HG02943 (cell line): ENCODE measurements around the gene CREB5.
"Not testable (repeated sequence)": the region's sequence is repeated elsewhere in the genome, so short reads cannot be mapped to it uniquely, and the experiment has no call there.

ENCODE experiments used
- ATAC-seq: cut with Tn5 transposase; IDR thresholded peaks from one replicate; pipeline ENCODE4 v1.9.1; 2021; ENCODE audit warnings: mild to moderate bottlenecking, low read depth, moderate library complexity; ENCODE audit not compliant: unreplicated experiment

Gene CREB5

DNA sequence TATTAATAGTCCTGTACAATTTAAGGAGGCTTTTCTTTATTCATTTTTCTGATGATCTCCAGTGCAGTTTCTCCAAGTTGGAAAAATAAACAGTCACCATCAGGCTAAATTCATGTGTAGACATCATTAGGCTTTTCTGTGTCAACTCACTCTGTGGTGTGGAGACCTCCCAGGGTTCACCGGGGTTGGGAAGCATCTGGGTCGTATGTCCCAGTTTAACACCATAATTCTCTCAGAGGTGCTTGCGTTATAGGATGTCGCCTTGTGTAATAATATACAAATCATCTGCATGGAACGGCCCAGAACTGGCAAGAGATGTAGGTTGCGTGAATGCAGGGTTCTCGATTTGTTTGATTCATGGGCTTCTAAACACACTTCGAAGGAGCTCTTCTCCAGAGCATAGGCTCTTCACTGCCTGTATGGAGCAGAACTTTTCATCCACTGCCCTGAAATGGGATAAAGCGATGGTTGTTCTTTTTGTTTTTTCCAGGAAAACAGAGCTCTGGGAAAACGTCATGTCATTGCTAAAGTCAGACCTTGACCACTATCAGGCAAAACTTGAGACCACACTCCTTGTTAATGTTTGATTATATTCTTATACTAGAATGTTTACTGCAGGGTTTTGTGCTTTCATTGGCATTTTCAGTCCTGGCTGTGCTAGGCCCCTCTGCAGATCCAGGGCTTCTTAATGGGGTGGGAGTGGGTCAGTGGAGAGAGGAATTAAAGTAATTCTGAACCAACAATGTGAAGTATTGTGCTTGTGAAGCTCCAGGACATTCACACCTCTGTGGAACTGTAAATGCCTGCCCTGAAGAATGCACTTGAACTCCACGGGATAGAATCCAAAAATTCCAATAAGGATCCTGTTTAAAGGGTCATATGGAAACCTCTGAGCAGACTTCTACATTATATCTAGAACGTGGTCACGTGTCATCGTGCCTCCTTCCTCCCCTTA is 373.0 kb downstream of the CREB5 start:
- no peak for ATAC-seq

DNA sequence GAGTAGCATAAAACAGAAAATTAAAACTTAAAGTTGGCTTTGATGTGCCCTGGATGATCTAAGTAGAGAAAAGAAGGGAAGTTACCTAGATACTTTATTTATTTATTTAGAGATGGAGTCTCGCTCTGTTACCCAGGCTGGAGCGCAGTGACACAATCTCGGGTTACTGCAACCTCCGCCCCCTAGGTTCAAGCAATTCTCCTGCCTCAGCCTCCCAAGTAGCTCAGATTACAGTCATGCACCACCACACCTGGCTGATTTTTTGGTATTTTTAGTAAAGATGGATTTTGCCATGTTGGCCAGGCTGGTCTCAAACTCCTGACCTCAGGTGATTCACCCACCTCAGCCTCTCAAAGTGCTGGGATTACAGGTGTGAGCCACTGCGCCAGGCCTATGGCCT is 373.8 kb downstream of the CREB5 start:
- not testable (repeated sequence) for ATAC-seq

DNA sequence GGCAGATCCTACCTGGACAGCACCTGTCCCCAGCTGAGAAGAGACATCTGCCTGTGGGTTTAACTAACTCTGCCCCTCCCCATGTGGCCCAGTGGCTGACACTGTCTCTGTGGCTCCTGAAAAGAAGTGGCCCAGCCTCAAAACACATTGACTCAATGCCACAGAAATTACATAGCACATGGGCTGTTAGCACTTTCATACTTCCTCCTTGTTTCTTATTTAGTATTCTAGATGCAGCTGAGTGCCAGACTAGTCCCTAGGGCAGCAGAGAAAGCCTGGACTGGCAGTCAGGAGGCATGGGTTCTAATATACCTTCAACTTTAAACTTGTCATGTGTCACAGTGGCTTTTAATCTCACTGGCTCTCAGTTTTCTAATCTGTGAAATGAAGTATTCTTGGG is 374.8 kb downstream of the CREB5 start:
- ATAC-seq = no peak

DNA sequence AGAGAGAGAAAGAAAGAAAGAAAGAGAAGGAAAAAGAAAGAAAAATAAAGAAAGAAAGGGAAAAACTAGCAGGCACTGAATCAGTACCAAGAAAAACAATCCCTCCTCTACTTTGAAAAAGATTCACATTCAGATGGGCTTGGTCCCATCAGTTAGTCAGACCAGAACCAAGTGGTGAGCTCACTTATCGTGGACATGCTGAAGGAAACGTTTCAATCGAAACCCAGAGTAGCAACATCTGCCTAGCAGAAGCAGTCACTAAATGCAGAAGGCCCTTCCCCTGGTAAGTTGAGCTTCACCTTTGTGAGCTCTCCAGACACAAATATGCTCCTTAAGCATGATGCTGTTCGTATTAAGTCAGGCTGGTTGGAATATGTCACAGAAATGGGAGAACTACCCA is 378.1 kb downstream of the CREB5 start:
- no peak for ATAC-seq

DNA sequence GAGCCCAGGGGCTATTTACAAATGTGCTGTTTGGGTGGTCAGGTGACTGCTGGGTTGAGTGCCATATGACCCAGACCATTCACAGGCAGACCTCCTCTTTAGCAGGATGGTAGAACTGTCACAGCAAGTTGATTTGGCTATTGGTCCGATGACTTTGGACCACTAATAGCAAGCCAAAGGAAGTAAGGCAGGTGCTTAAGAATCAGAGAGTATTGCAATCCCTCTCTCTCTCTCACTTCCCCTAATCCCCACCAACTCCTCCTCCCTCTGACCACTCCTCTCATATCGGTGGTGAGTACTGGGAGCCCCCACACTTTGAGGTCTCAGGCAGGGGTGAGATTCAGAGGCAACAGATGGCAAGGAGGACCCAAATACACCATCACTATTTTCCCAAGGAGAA is 380.5 kb downstream of the CREB5 start:
- ATAC-seq = no peak

DNA sequence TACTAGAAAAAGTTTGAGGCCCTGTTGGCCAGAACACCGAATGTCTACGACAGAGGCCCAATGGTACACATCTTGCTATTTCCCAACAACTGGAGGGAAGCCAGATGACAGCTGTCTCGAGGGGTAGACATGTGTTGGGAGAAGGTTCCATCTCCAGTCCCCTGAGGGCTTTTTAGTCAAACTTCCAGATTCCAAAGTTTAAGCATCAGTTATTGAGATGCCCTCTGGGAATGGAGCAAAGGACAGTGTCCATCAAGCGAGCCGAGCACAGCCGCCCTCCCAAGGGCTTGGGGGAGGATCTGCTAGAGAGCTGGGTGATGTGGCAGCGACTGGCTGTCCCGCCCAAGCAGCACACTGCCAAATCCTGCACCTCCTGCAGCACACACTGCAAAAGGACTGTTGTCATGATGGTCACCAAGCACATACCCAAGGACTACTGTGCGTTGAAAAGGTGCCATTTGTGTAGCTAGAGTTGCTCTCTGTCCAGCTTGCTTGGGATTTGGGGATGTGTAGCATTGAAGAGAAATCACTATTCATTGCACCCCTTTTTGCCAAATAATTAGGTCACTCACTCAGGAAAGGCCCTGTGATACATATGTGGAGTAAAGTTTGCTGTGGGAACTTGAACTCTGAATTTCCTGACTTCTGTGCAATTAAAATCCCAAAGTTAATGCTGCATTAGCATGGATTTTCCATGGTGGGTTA is 381.2 kb downstream of the CREB5 start:
- no peak for ATAC-seq

DNA sequence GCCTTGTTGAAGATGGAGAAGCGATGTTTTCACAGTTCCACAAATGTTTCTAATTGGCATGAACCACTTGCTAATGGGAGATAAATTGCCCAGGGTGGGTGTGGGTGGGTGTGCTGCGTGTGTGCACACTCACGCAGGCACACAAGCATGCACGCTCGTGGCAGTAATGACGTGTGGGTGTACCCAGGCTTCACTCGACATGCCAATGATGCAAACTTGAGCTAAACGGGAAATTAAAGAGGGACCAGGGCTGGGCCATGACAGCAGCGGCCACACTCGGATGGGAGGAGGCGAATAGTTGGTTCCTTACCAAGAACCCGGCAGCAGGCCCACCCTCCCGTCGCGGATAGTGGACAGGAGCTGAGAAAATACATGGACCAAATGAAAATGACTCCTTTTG is 386.0 kb downstream of the CREB5 start:
- no peak for ATAC-seq

DNA sequence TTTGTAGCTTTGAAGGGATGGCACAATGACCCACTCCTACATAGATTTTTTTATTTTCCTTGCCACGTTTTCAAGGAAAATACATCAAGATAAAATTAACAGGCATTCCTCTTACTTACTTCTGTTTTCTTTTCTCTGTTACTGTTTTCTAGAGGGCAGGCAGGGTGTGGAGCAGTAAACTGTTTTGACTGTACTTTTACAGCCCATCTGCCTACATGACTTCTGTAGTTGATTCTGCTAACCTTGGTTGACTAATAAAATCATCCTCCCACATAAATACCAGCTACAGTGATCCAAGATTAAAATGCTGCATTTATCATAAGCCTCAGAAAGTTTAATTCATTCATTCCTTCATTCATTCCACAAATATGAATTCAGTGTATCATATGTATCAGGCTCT is 387.3 kb downstream of the CREB5 start:
- no peak for ATAC-seq

DNA sequence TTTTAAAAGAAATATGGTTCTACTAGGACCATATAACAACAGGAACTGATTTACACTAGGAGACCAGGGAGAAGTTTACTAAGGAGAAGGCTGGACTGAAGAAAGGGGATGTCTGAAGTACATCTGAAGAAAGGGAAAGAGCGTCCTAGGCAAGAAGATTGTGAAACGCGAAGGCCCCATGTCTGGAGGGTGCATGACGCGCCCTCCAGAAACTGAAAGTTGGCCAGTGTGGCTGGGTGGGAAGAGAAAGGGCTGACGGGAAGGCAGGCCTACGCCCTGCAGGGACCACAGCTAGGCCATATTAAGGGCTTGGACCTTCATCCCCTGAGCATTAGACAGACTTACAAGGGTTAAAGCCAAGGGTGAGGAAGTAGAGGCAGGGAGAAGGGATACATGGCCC is 387.8 kb downstream of the CREB5 start:
- no peak for ATAC-seq

DNA sequence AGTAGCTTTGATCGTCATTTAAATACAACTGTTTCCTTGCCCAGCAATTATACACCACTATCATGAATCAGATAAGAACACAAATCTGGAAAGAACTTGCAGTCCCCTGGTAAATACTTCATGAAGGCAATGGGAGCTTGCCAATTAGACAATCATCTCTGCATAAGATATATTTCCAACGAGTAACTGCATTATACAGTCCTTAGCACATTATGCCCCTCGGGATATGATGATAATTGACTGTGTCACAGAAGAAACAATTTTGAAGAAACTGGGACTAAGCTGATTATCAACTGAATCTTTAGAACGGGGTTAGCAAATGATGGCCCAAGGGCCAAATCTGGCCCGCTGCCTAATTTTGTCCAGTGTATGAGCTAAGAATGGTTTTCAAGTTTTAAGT is 390.1 kb downstream of the CREB5 start:
- no peak for ATAC-seq

DNA sequence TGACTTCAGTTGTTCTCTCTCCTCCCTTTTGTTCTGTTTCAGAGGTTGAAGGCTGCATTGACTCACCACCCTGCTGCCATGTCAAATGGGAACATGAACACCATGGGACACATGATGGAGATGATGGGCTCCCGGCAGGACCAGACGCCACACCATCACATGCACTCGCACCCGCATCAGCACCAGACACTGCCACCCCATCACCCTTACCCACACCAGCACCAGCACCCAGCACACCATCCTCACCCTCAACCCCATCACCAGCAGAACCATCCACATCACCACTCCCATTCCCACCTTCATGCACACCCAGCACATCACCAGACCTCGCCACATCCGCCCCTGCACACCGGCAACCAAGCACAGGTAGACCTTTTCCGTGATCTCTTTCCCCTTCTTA is 391.8 kb downstream of the CREB5 start:
- ATAC-seq = no peak

DNA sequence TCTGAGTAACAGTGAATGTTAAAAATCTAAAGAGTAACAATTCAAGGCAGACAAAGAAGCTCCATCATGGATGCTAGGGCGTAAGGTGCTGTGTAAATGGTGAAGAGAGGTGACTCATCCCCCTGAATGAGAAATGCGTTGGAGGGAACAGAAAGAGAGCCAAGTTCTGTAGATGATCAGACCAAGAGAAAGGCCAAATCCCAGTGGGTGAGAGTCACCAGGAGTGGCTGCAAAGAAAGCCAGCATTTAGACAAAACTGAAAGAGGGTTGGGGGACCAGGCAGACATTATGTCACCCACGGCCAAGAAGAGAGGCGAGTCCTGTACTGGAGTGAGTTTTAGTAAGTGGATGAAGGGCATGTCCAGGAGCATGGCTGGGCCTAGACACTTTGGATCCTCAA is 392.7 kb downstream of the CREB5 start:
- no peak for ATAC-seq

DNA sequence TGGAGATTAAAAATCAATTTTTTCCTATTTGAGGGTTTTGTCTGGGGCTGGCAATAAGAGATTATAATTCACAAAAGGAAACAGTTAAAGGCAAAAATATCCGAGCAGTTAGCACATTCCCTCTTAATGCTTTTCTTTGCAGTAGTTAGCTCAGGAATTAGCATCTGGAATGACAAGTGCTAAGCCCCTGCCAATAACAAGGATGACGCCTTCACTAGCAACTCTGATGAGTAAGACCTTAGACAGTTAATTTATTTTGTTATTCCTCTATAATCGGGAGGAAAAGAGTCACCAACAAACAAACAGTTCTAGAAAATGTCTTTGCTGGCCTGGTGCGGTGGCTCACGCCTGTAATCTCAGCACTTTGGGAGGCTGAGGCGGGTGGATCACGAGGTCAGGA is 394.5 kb downstream of the CREB5 start:
- no peak for ATAC-seq

DNA sequence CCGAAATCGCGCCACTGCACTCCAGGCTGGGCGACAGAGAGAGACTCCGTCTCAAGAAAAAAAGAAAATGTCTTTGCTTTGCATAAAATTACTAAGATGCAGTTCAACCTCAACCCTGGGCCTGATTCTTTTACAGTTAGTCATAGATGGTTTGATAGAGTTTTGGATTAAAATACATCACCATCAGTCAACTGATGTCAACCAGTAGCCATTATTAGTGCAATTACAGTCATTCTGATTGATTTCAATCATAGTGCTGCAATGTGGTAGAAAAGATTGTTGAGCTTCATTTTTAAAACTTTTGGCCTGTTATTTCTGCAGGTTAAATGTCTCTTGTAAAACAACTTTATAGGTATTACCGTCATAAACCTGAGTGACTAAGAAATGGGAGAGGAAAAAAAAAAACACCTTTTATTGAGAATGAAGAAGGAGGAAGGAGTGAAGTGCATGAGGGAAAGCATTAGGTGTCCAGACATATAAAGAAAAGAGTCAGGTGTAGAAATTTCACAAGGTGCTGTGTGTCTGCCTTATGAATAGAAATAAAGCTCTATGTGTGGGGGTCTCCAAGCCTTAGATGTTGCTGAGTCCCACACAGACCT is 395.2 kb downstream of the CREB5 start:
- no peak for ATAC-seq

DNA sequence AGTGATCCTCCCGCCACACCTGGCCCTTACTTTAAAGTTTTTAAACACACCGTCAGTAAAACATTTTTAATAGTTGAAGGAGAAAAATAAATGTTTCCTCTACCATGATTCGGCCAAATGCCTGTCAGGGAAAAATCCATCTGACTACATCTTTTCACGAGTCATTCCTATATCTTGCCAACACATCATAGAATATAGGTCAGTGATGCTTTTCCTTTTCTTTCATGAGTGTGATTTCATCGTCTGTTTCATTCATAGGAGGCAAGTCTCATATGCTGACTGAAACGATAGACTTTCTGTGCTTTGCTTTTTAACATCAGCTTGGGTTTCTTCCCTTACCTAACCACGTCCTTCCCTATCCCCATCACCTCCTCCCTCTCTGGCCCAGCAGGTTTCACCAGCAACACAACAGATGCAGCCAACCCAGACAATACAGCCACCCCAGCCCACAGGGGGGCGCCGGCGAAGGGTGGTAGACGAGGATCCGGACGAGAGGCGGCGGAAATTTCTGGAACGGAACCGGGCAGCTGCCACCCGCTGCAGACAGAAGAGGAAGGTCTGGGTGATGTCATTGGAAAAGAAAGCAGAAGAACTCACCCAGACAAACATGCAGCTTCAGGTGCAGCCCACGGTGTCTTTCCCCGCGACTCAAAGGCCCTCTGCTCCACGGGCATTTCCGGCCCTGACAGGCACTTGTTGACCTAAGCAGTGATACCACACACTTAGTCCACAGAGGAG is 396.6 kb downstream of the CREB5 start:
- ATAC-seq = no peak

DNA sequence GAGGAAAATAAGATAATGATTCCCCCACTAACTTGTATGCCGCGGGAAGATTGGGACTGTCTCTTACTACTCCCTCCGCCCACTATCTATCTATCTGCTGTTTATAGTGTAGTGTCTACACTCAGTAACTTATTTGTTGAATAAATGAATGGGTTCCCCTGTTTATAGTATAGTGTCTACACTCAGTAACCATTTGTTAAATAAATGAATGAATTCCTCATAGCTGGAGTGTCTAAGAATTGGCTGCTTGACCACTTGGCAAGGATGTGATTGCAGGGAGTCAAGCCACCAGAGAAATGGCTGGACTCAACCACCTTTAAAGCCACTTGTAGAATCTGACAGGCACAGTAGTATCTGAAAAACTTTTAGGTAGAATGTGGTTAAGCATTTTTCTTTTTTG is 398.7 kb downstream of the CREB5 start:
- ATAC-seq = no peak

DNA sequence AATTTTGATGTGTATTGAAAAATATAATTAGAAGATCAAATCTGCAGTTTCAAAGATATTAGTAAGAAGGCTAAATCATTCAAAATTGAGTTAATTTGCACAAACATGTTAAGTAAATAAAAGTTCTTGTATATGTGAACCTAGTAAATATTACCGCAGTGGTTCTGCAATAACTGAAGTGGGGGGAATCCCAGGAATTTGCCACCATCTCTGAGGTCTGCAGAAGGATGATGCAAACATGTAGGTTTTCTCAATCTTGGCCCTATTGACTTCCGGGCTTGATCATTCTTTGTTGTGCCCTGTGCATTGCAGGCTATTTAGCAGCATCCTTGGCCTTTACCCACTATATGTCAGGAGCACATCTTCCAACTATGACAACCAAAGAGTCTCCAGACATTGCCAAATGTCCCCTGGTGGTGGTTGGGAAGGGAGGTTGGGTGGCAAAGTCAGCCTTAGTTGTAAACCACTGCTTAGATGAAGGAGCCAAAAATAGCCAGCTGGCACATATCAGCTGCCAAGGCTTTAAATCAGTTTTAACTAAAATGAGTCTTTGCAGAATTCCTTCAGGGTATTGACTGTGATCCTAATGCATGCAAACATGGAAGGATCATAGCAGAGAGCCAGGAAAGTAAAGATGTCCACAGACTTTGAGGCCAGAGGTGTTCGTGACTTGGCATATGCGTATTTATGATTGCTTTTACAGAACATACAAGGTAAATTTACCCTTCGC is 399.5 kb downstream of the CREB5 start:
- no peak for ATAC-seq

DNA sequence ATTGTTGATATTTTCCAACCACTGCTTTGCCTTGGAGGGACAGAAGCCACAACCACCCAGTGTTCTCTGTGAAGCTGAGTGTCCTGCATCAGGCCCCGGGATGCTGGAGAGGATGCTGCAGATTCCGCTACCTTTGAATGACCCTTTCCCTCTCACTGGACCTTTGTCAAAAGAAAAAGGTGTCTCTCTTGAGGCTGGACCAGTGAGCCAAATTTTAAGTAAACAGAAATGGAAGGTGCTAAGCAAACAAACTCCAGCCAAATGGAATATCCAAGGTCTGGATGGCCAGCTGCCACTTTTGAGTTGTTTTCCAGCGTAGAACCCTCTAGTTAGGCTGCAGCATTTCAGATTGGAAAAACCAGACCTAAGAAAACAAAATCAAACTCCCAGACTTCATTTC is 400.3 kb downstream of the CREB5 start:
- ATAC-seq = no peak

DNA sequence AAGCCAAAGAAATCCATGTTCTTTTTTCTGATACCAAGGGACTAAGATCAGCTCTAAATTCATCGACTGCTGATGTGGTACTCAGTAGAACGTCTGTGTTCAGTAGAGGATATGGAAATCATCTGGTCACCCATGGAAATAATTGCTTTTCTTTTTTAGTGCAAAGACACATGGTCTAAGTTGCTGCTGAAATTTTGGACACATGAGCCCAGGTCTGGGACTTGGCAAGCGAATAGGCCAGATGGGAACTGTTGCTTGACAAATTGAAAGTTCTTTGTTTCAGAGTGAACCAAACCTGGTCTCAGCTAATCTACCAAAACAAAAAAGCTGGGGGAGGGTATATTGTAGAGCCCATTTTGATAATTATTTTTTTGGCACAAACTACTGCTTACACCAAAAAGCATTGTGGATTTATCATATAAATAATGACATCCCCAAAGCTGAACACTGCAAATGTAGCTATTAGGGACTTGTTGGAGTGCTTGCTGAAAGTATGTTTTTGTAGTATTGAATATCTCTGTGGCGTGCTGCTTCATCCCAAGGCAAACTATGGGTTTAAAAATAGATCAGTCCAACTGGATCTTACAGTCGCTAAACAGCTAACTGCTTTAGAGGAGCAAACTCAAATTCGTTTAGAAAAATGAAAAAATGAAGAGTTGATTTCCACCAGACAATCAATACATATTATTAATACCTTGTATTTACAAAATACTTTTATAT is 401.1 kb downstream of the CREB5 start:
- ATAC-seq = no peak
